ENCODE data around the gene OR2D3. TPM values are rescaled to one million over a fixed set of nuclear protein-coding genes. Genes with fewer than 3 reads are reported as not detected.
"Not testable (repeated sequence)": the region's sequence is repeated elsewhere in the genome, so short reads cannot be mapped to it uniquely, and the experiment has no call there.

OR2D3 gene
- total and polyA plus RNA-seq, 9 of the 15 experiments (the other 6 are each of a cell fraction or from before 2014, with no cell fraction given) = 0.42 TPM; not detected in 8

GRCh38 chr11:6943131-6943530 lies 22.3 kb downstream of the OR2D3 start (continued):
- no peak for TF ChIP-seq FOXP4 (CRISPR knock-in tag; IDR thresholded peaks at IDR 0.05; ENCODE audit: borderline replicate concordance)
- TF ChIP-seq ZNF280A (IDR thresholded peaks at IDR 0.05; ENCODE audit: low read depth, partially characterized antibody) = no peak

- intact Hi-C loops (cut with micrococcal nuclease); CTCF ChIA-PET (ENCODE audit: low intra/inter-chr PET ratio); H3K9ac ChIP-seq (ENCODE audit: insufficient read depth in 1 of 2, low read depth in 2 of 2, low read length in 2 of 2); H3K9me1 ChIP-seq (ENCODE audit: control insufficient read depth, insufficient read depth, low read length); DNase-seq (ENCODE audit: extremely low read depth in 1 of 4, low spot score in 3 of 4); H3K4me3 ChIP-seq; H3K27ac ChIP-seq (ENCODE audit: extremely low read depth, low read depth, low read length); H3K4me1 ChIP-seq (replicated peaks in 1 of 2; ENCODE audit: control insufficient read depth in 2 of 2, insufficient read depth in 2 of 2, low read length in 2 of 2); H3K27me3 ChIP-seq (ENCODE audit: control insufficient read depth in 2 of 2, insufficient read depth in 2 of 2, low read length in 2 of 2); in situ Hi-C loops (cut with MboI); POLR2A ChIA-PET; H4K20me1 ChIP-seq (replicated peaks; ENCODE audit: control insufficient read depth, insufficient read depth, low read length); H3K9me3 ChIP-seq (replicated peaks; ENCODE audit: control insufficient read depth, insufficient read depth, low read depth, low read length); H3K79me2 ChIP-seq (ENCODE audit: control insufficient read depth, insufficient read depth, low read length); H2AFZ ChIP-seq (ENCODE audit: low read depth, low read length); H3K4me2 ChIP-seq (ENCODE audit: insufficient read depth, low read length); BruUV-seq (replicated peaks); FAIRE-seq; ATAC-seq: not testable (repeated sequence)
- 87% methylated on average over 8 of the region's 10 CpGs for WGBS (ENCODE audit: insufficient coverage, low coverage, missing lambda C conversion rate)
- H3K36me3 ChIP-seq (ENCODE audit: control insufficient read depth, insufficient read depth, low read length) = peaks cover 36% of the 10 kb centered on the region; the same call in 1 of the 3 replicates
Observed at GRCh38 chr11:6954248-6954647, 33.4 kb downstream of the OR2D3 start.
